ENCODE results near the gene SYT7. TPM values are rescaled to one million over a fixed set of nuclear protein-coding genes. Genes with fewer than 3 reads are reported as not detected.

SYT7 gene
- total and polyA plus RNA-seq, 10 of the 15 experiments (the other 5 are each of a cell fraction or from before 2014, with no cell fraction given), result not detected

DNA sequence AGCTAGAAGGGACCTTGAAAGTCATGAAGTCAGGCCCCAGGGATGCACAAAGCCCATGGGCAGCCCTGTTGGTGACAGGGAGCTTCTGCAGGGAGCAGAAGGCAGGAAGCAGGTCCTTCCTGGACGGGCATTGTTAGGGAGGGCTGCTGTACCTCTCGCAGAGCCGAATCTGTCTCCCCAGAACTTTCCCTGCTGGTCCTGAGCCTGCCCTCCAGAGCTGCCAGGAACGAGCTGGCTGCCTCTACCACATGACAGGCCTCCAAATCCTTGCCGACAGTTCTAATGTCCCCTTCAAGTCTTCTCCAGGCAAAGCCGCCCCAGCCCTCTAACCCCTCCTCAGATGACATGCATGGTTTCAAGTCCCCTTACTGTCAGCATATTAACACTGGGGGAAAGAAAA is 20.1 kb downstream of the SYT7 start:
- peaks cover 0 to 2% of the 10 kb centered on the region in 2 experiments; a peak in 2 of 4 replicates for H3K27me3 ChIP-seq (replicated peaks in 1 of 2; ENCODE audit: control insufficient read depth in 2 of 2, insufficient read depth in 2 of 2, low read length in 1 of 2)
- DNase-seq (ENCODE audit: low read depth, low spot score), result no peak
- peaks cover 3% of the 10 kb centered on the region; the same call in 1 of the 2 replicates for H4K20me1 ChIP-seq (ENCODE audit: control insufficient read depth, insufficient read depth)
- intact Hi-C loops (cut with micrococcal nuclease; ENCODE audit: unreplicated experiment) (no loop called here), in situ Hi-C loops (cut with MboI) (no loop called here)
- H3K9me3 ChIP-seq (replicated peaks; ENCODE audit: control insufficient read depth, insufficient read depth, low read length), result no peaks in the 10 kb centered on the region
- no peaks in the 10 kb centered on the region for H3K79me2 ChIP-seq (ENCODE audit: control insufficient read depth, insufficient read depth, low read length)
- no peaks in the 10 kb centered on the region for H3K4me1 ChIP-seq (ENCODE audit: control insufficient read depth, insufficient read depth, low read length)
- no peaks in the 10 kb centered on the region for H3K36me3 ChIP-seq (ENCODE audit: control insufficient read depth in 2 of 2, insufficient read depth in 2 of 2, low read length in 1 of 2)
- no peak overlapping the region for H3K27ac ChIP-seq (ENCODE audit: control insufficient read depth, insufficient read depth)
- FAIRE-seq, result no peak
- ChIA-PET SMC1A (ENCODE audit: uncharacterized antibody, unreplicated experiment) (no interaction called here), POLR2A (no interaction called here), CTCF (no interaction called here), RAD21 (ENCODE audit: unreplicated experiment) (no interaction called here)
- H3K9ac ChIP-seq (ENCODE audit: control insufficient read depth, insufficient read depth, low read length), result no peak overlapping the region
- no peak for TF ChIP-seq STAT1 (conservative IDR thresholded peaks at IDR 0.05)
- TF ChIP-seq, protein P1, sequence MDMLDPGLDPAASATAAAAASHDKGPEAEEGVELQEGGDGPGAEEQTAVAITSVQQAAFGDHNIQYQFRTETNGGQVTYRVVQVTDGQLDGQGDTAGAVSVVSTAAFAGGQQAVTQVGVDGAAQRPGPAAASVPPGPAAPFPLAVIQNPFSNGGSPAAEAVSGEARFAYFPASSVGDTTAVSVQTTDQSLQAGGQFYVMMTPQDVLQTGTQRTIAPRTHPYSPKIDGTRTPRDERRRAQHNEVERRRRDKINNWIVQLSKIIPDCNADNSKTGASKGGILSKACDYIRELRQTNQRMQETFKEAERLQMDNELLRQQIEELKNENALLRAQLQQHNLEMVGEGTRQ (IDR thresholded peaks at IDR 0.05; ENCODE audit: borderline replicate concordance, low read depth, low read length), result no peak
- TF ChIP-seq MTA2 (IDR thresholded peaks at IDR 0.05; ENCODE audit: low read depth), result no peak
- no peak for TF ChIP-seq KDM1A (IDR thresholded peaks at IDR 0.05; ENCODE audit: borderline replicate concordance)
- no peak for TF ChIP-seq SREBF2 (IDR thresholded peaks at IDR 0.05; ENCODE audit: low read length)
- TF ChIP-seq, protein P2, sequence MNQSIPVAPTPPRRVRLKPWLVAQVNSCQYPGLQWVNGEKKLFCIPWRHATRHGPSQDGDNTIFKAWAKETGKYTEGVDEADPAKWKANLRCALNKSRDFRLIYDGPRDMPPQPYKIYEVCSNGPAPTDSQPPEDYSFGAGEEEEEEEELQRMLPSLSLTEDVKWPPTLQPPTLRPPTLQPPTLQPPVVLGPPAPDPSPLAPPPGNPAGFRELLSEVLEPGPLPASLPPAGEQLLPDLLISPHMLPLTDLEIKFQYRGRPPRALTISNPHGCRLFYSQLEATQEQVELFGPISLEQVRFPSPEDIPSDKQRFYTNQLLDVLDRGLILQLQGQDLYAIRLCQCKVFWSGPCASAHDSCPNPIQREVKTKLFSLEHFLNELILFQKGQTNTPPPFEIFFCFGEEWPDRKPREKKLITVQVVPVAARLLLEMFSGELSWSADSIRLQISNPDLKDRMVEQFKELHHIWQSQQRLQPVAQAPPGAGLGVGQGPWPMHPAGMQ (IDR thresholded peaks at IDR 0.05; ENCODE audit: borderline replicate concordance), result no peak
- no peak for TF ChIP-seq SUPT20H (IDR thresholded peaks at IDR 0.05; ENCODE audit: borderline replicate concordance, control insufficient read depth, low read depth, low read length)
- TF ChIP-seq CUX1 (IDR thresholded peaks at IDR 0.05; ENCODE audit: insufficient replicate concordance, low read depth, low read length), result no peak
- TF ChIP-seq RCOR1 (conservative IDR thresholded peaks at IDR 0.05; ENCODE audit: low read depth, low read length), result no peak
- no peak for TF ChIP-seq FOXK2 (IDR thresholded peaks at IDR 0.05)
- TF ChIP-seq FOS (IDR thresholded peaks at IDR 0.05; ENCODE audit: borderline replicate concordance, extremely low read depth, insufficient read length), result no peak
- no peak overlapping the region for H3K4me3 ChIP-seq
- H3K4me2 ChIP-seq (ENCODE audit: control insufficient read depth, insufficient read depth), result no peak overlapping the region
- ATAC-seq, result no peak
- BruUV-seq (replicated peaks), result no TSS peak
- H2AFZ ChIP-seq (ENCODE audit: control insufficient read depth, low read depth, low read length), result no peak overlapping the region
- 32% methylated on average over 6 of the region's 6 CpGs for WGBS (ENCODE audit: insufficient coverage, insufficient replicate concordance, low lambda C conversion rate, missing lambda C conversion rate)

Data from GM12878 (cell line).